Subcutaneous abdominal adipose tissue (tissue), 5 donors: Measurements from ENCODE around the gene GVQW3.
"Not testable (repeated sequence)": the region's sequence is repeated elsewhere in the genome, so short reads cannot be mapped to it uniquely, and the experiment has no call there.

Experiments
- H3K27ac ChIP-seq: one replicate; pipeline ENCODE4 v1.7.0; 2013; ENCODE audit warnings: low read depth, mild to moderate bottlenecking, inconsistent platforms, low read length, moderate library complexity
- H3K27me3 ChIP-seq, 5 donors: one replicate each; pipeline ENCODE4 v1.7.0; 2013; ENCODE audit warnings: low read length in 5 of 5, inconsistent platforms in 1 of 5; ENCODE audit not compliant: control insufficient read depth in 5 of 5, insufficient read depth in 4 of 5
- H3K36me3 ChIP-seq, 5 donors: one replicate each; pipeline ENCODE4 v1.7.0; 2013; ENCODE audit warnings: low read length in 5 of 5; ENCODE audit not compliant: control insufficient read depth in 5 of 5, insufficient read depth in 5 of 5
- H3K4me1 ChIP-seq, 5 donors: one replicate each; pipeline ENCODE4 v1.7.0; 2013; ENCODE audit warnings: low read length in 5 of 5, mild to moderate bottlenecking in 3 of 5, moderate library complexity in 1 of 5; ENCODE audit not compliant: control insufficient read depth in 5 of 5, insufficient read depth in 5 of 5
- H3K4me3 ChIP-seq, 5 donors: one replicate each; pipeline ENCODE4 v1.7.0; 2013; ENCODE audit warnings: low read length in 5 of 5, low read depth in 1 of 5
- H3K9ac ChIP-seq, 5 donors: one replicate each; pipeline ENCODE4 v1.7.0; 2013; ENCODE audit warnings: low read length in 5 of 5, mild to moderate bottlenecking in 4 of 5, moderate library complexity in 3 of 5
- H3K9me3 ChIP-seq, 5 donors: one replicate each; pipeline ENCODE4 v1.7.0; 2013; ENCODE audit warnings: low read length in 5 of 5; ENCODE audit not compliant: control insufficient read depth in 5 of 5
- donor health status: healthy.
- donor health status: healthy.
- donor health status: healthy.
- donor health status: healthy.
- donor health status: healthy.

GVQW3 gene

DNA sequence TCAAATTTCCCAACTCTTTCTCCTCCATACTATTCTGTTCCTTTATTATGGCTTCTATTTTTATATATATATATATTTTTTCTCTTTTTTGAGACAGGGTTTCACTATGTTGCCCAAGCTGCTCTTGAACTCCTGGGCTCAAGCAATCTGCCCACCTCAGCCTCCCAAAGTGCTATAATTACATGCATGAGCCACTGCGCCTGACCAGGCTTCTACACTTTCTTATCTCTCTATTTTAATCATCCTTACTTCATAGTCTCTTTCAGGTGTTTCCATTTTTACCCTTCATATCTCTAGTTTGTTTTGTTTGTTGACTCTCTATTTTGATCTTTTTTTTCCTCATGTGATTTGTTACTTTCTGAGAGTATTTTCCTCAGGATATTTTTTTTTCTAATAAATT lies 19.8 kb downstream of the GVQW3 start:
- H3K9me3 ChIP-seq, result no peaks in the 10 kb centered on the region
- H3K27me3 ChIP-seq, result no peaks in the 10 kb centered on the region
- no peak overlapping the region for H3K4me3 ChIP-seq
- no peak overlapping the region for H3K9ac ChIP-seq
- H3K27ac ChIP-seq, result no peak overlapping the region
- H3K4me1 ChIP-seq, result no peaks in the 10 kb centered on the region
- H3K36me3 ChIP-seq, result no peaks in the 10 kb centered on the region

DNA sequence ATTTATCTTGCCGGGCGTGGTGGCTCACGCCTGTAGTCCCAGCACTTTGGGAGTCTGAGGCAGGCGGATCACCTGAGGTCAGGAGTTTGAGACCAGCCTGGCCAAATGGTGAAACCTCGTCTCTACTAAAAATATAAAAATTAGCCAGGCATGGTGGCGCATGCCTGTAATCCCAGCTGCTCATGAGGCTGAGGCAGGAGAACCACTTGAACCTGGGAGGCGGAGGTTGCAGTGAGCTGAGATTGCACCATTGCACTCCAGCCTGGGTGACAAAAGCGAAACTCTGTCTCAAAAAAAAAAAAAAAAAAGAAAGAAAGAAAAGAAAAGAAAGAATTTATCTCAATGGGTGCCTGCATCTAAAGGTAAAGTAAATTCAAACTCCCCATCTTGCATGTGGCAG lies 20.4 kb downstream of the GVQW3 start:
- H3K27me3 ChIP-seq, H3K9ac ChIP-seq, H3K9me3 ChIP-seq, H3K36me3 ChIP-seq, H3K4me1 ChIP-seq, H3K27ac ChIP-seq, H3K4me3 ChIP-seq: not testable (repeated sequence)

DNA sequence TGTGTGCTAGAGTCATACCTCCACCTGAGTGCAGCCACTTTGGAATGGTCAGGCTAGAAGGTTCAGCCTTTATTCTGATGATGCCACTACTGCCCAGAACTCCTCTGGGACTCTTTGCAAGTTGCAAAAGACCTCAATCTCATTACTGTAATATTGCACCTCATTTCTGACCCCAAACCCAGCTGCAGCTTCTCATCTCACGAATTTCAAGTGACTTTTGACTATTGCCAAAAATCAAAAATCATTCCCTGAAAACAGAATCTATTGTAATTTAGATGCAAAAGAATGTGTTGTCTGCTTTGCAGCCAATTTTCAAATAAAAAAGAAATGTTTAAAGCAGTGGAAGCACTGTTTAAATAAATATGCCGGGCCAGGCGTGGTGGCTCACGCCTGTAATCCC lies 25.2 kb downstream of the GVQW3 start:
- no peak overlapping the region for H3K27ac ChIP-seq
- H3K9ac ChIP-seq, result no peak overlapping the region
- peaks cover 0 to 3% (median 0%) of the 10 kb centered on the region in 5 donors for H3K27me3 ChIP-seq

DNA sequence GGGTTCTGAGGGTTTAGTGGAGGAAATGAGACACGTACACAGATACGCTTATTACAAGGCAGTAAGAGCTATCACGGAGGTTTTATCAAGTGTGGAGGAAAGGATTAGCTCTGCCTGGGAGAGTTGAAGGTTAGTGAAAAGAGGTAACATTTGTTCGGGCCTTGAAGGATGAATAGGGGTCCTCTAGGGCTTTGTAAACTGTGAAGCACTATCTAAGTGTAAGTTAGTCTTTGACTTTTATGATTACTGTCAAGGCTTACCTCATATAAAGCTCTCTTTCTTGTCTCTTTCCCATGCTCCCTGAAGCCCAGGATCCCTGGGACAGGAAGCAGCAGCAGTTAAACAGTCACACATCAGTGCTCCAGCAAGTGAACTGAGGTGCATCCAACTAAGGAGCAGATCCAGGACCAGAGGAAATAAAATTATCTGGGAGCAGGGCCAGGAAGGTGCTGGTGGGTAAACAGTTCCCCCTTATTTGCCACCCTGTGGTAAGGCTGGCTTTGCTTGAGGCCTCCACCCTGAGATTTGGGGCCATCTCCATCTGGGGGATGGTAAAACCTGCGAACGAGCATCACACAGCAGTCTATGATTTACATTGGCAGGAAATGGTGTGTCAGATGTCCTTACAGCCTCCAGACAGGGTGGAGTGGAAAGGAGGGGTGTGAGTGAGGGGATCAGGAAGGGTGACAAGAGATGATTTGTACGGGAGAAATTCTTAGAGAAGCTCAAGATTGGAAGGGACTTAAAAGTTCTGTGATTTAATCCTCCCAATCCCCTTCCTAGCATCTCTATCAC lies 27.2 kb downstream of the GVQW3 start:
- Histone ChIP-seq H3K4me3 (no peak overlapping the region), H3K36me3 (no peaks in the 10 kb centered on the region), H3K27ac (no peak overlapping the region)

More for the DNA sequence above, 25.2 kb downstream of the GVQW3 start:
- Histone ChIP-seq H3K4me3 (no peak overlapping the region), H3K9me3 (no peaks in the 10 kb centered on the region), H3K36me3 (no peaks in the 10 kb centered on the region), H3K4me1 (no peaks in the 10 kb centered on the region)

DNA sequence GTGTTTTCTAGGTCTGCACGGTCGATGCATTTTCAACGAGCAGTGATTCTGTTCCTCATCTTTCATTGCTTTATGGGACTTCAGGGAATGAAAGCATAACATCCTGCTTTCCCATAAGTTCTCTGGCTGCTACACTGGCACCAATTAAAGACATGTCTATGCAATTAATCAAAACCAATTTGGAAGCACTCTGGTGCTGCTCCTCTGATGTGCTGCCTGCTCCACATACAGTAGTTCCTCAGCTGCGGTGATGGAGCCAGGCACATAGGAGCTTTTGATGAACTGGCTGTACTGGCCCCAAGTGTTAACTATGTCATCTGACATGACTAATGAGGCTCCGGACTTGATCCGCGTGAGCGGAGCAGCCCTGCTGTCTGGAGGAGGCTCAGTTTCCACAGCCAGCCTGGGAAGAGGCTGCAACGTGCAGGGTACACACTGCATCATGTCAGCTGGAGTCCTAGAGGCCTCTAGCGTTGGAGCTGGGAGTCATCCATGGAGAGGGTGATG lies 29.8 kb downstream of the GVQW3 start:
- Histone ChIP-seq H3K9ac (no peak overlapping the region), H3K9me3 (no peaks in the 10 kb centered on the region), H3K36me3 (no peaks in the 10 kb centered on the region), H3K27me3 (peaks cover 0 to 3% (median 0%) of the 10 kb centered on the region in 5 donors), H3K27ac (no peak overlapping the region), H3K4me3 (no peak overlapping the region), H3K4me1 (peaks cover 0 to 4% (median 0%) of the 10 kb centered on the region in 5 donors)

More for the DNA sequence above, 27.2 kb downstream of the GVQW3 start:
- H3K4me1 ChIP-seq, result peaks cover 0 to 4% (median 0%) of the 10 kb centered on the region in 5 donors
- H3K9me3 ChIP-seq, result no peaks in the 10 kb centered on the region
- no peak overlapping the region for H3K9ac ChIP-seq
- peaks cover 0 to 3% (median 0%) of the 10 kb centered on the region in 5 donors for H3K27me3 ChIP-seq

DNA sequence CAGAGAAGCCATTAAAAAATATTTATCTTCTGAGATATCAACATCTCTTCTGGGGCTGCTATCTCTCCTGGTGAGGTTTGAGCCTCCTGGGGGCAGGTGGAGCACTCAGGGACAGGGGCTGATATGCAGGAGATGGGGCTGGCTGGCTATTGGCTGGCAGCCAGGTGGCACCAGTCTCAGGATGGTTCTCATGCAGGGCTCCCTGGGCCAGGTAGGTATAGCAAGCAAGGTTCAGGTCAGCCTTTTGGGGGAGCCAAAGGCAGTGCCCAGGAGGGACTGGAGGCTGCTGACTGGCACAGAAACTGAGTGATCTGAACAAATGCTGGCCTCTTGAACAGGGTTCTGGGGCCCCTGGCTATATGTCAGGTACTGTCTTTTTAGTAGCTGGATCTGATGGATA lies 34.0 kb downstream of the GVQW3 start:
- Histone ChIP-seq H3K4me1 (peaks cover 0 to 4% (median 0%) of the 10 kb centered on the region in 5 donors), H3K27ac (no peak overlapping the region), H3K9me3 (no peaks in the 10 kb centered on the region), H3K27me3 (peaks cover 0 to 4% (median 0%) of the 10 kb centered on the region in 5 donors), H3K36me3 (no peaks in the 10 kb centered on the region), H3K9ac (no peak overlapping the region), H3K4me3 (no peak overlapping the region)

DNA sequence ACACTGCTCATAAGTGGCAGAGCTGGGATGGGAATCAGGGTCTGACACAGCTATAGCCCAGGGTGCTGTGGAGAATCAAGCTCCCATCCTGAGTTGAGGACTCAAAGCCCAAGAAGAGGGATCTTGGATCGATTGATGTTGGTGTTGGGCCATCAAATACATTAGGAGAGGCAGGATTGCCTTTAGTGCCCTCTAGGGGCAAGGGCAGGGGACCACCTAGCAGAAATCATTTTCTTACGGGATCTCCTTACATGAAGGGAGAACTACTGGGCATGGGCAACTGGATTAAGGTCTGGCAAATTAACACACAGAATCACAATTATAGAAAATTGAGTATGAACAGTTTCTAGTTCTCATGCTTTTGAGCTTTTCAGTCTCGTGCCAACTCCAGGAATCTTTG lies 38.8 kb downstream of the GVQW3 start:
- H3K36me3 ChIP-seq, result no peaks in the 10 kb centered on the region
- peaks cover 0 to 4% (median 0%) of the 10 kb centered on the region in 5 donors for H3K27me3 ChIP-seq
- no peaks in the 10 kb centered on the region for H3K4me1 ChIP-seq
- no peak overlapping the region for H3K9ac ChIP-seq
- H3K27ac ChIP-seq, result no peak overlapping the region
- H3K9me3 ChIP-seq, result no peaks in the 10 kb centered on the region
- no peak overlapping the region for H3K4me3 ChIP-seq

DNA sequence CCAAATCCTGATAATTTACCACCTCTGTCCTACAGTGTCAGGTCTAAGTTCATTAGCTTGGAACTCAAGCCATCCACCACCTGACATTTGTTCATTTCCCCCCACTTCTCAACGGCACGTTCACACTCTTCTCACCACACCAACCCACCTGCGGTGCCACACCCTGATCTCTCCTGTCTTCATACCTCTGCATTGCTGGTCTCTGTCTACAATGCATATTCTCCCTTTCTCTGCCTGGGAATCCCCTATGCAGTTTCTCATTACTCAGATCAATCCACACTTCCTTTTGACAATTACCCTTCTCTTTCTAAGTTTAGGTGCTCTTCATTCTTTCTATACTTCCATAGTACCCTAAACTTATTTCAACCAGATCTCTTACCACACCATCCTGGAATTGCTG lies 43.3 kb downstream of the GVQW3 start:
- H3K27ac ChIP-seq, result no peak overlapping the region
- no peaks in the 10 kb centered on the region for H3K9me3 ChIP-seq
- H3K4me1 ChIP-seq, result no peaks in the 10 kb centered on the region
- peaks cover 0 to 3% (median 0%) of the 10 kb centered on the region in 5 donors for H3K27me3 ChIP-seq
- no peak overlapping the region for H3K4me3 ChIP-seq
- H3K9ac ChIP-seq, result no peak overlapping the region
- H3K36me3 ChIP-seq, result no peaks in the 10 kb centered on the region

DNA sequence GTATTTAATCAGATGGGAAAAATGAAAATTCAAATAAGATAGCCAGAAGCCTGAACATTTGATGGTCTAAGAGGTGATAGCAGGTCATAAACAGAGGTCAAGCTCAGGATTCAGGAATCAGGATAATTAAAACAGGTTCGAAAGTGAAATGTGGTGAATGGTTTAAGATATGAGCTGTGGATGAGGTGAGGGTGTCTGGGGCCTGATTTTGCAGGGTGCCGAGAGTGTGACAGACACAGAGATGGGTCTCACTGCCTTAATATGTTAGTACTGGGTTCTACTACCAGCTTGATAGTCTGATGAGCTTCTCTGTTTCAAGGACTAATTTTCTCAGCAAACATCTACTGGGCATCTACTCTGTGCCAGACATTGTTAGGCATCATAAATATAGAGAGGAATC lies 43.8 kb downstream of the GVQW3 start:
- Histone ChIP-seq H3K9me3 (no peaks in the 10 kb centered on the region), H3K9ac (no peak overlapping the region), H3K4me3 (no peak overlapping the region), H3K27me3 (peaks cover 0 to 3% (median 0%) of the 10 kb centered on the region in 5 donors), H3K27ac (no peak overlapping the region), H3K4me1 (no peaks in the 10 kb centered on the region), H3K36me3 (no peaks in the 10 kb centered on the region)

DNA sequence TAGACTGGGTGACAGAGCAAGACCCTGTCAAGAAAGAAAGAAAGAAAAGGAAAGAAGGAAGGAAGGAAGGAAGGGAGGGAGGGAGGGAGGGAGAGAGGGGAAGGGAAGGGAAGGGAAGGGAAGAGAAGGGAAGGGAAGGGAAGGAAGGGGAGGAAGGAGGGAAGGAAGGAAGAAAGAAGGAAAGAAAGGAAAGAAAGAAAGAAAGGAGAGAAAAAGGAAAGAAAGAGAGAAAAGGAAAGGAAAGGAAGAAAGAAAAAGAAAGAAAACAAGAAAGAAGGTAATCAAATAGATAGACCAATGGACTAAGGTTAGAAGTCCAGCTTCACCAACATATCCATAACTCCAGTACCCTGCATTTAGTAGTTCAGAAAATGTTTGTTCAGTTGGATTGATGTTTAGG lies 45.5 kb downstream of the GVQW3 start:
- H3K27me3 ChIP-seq, result peaks cover 0 to 3% (median 0%) of the 10 kb centered on the region in 5 donors
- H3K9me3 ChIP-seq, result no peaks in the 10 kb centered on the region
- no peaks in the 10 kb centered on the region for H3K4me1 ChIP-seq
- H3K27ac ChIP-seq, result no peak overlapping the region
- no peak overlapping the region for H3K9ac ChIP-seq
- H3K4me3 ChIP-seq, result no peak overlapping the region
- no peaks in the 10 kb centered on the region for H3K36me3 ChIP-seq
